ENCODE results near the gene ANKRD44. TPM values are rescaled to one million over a fixed set of nuclear protein-coding genes. Genes with fewer than 3 reads are reported as not detected.

The ANKRD44 gene
- total RNA-seq, 1 experiment from 2014 or later: 7.1 TPM

DNA sequence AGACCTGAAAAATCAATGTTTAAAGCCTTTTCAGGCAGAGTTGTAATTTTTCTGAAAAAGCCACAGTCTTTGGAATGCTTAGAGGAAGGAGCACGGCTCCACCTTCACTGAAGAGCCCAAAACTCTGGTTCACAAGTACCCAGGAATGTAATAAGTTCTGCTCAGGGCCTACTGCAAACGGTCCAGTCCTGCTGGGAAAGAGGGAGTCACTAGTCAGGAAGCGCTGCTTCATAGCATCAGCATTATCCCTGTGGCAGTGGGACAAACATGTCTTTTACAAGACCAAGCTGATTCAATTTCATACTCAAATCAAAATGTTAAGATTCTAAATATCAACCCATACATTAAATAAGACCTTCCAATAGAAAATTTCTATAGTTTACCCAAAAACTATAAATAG lies 231.2 kb downstream of the ANKRD44 start:
- no peaks in the 10 kb centered on the region for H3K27me3 Mint-ChIP-seq (ENCODE audit: unreplicated experiment)
- DNase-seq: no peak
- intact Hi-C loops (cut with micrococcal nuclease; ENCODE audit: unreplicated experiment): no loop called here
- no peaks in the 10 kb centered on the region for H3K36me3 Mint-ChIP-seq (ENCODE audit: insufficient read depth, unreplicated experiment)
- no peaks in the 10 kb centered on the region for H3K9me3 Mint-ChIP-seq (ENCODE audit: low read depth, unreplicated experiment)
- H3K27ac Mint-ChIP-seq (ENCODE audit: unreplicated experiment): no peak overlapping the region
- no TSS peak for BruUV-seq (replicated peaks)
- no peak overlapping the region for H3K4me3 Mint-ChIP-seq (ENCODE audit: low read depth, unreplicated experiment)
- no peaks in the 10 kb centered on the region for H3K4me1 Mint-ChIP-seq (ENCODE audit: low read depth, unreplicated experiment)
- CTCF ChIA-PET: interaction anchor here (0.6 kb wide), 1 partner anchor 243 kb away, joined by 3 read pairs; no protein-coding TSS in a partner anchor
- TF ChIP-seq, protein P1, sequence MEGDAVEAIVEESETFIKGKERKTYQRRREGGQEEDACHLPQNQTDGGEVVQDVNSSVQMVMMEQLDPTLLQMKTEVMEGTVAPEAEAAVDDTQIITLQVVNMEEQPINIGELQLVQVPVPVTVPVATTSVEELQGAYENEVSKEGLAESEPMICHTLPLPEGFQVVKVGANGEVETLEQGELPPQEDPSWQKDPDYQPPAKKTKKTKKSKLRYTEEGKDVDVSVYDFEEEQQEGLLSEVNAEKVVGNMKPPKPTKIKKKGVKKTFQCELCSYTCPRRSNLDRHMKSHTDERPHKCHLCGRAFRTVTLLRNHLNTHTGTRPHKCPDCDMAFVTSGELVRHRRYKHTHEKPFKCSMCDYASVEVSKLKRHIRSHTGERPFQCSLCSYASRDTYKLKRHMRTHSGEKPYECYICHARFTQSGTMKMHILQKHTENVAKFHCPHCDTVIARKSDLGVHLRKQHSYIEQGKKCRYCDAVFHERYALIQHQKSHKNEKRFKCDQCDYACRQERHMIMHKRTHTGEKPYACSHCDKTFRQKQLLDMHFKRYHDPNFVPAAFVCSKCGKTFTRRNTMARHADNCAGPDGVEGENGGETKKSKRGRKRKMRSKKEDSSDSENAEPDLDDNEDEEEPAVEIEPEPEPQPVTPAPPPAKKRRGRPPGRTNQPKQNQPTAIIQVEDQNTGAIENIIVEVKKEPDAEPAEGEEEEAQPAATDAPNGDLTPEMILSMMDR (IDR thresholded peaks at IDR 0.05; ENCODE audit: unreplicated experiment): no peak

DNA sequence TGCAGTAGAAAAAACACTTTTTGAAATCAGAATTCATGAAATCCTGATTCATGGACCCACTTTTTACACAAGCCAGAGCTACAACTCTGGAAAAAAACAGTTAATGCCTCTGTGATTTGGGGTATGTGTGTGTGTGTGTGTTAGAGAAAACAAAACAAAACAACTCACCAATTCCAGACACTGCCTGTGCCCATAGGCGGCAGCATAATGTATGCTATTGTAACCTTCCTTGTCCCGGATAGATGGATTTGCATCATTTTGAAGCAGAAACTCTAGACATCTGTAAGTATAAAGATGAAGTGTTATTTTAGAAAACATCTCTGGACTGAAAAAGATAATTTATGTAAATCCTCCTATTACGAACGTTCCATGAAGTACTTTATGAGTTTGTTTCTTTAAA lies 232.0 kb downstream of the ANKRD44 start:
- no TSS peak for BruUV-seq (replicated peaks)
- H3K27me3 Mint-ChIP-seq (ENCODE audit: unreplicated experiment): no peaks in the 10 kb centered on the region
- H3K36me3 Mint-ChIP-seq (ENCODE audit: insufficient read depth, unreplicated experiment): no peaks in the 10 kb centered on the region
- no peak overlapping the region for H3K27ac Mint-ChIP-seq (ENCODE audit: unreplicated experiment)
- TF ChIP-seq, protein P1 (IDR thresholded peaks at IDR 0.05; ENCODE audit: unreplicated experiment): no peak
- intact Hi-C loops (cut with micrococcal nuclease; ENCODE audit: unreplicated experiment): no loop called here
- H3K9me3 Mint-ChIP-seq (ENCODE audit: low read depth, unreplicated experiment): no peaks in the 10 kb centered on the region
- H3K4me3 Mint-ChIP-seq (ENCODE audit: low read depth, unreplicated experiment): no peak overlapping the region
- no peak for DNase-seq
- CTCF ChIA-PET: no interaction called here
- H3K4me1 Mint-ChIP-seq (ENCODE audit: low read depth, unreplicated experiment): peaks cover under 1% of the 10 kb centered on the region

GRCh38 chr2:197077336-197077735 lies 233.2 kb downstream of the ANKRD44 start:
- Mint-ChIP-seq H3K4me3 (ENCODE audit: low read depth, unreplicated experiment) (no peak overlapping the region), H3K27ac (ENCODE audit: unreplicated experiment) (no peak overlapping the region), H3K36me3 (ENCODE audit: insufficient read depth, unreplicated experiment) (no peaks in the 10 kb centered on the region), H3K27me3 (ENCODE audit: unreplicated experiment) (no peaks in the 10 kb centered on the region), H3K9me3 (ENCODE audit: low read depth, unreplicated experiment) (no peaks in the 10 kb centered on the region), H3K4me1 (ENCODE audit: low read depth, unreplicated experiment) (peaks cover 11% of the 10 kb centered on the region)
- CTCF ChIA-PET: no interaction called here
- no peak for DNase-seq
- TF ChIP-seq, protein P1 (IDR thresholded peaks at IDR 0.05; ENCODE audit: unreplicated experiment): no peak
- BruUV-seq (replicated peaks): no TSS peak
- intact Hi-C loops (cut with micrococcal nuclease; ENCODE audit: unreplicated experiment): no loop called here

DNA sequence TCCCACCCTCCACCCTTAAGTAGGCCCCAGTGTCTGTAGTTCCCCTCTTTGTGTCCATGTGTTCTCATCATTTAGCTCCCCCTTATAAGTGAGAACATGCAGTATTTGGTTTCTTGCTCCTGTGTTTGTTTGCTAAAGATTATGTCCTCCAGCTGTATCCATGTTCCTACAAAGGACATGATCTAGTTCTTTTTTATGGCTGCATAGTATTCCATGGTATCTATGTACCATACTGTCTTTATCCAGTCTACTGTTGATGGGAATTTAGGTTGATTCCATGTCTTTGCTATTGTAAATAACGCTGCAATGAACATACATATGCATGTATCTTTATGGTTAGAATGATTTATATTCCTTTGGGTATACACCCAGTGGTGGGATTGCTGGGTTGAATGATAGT lies 233.9 kb downstream of the ANKRD44 start:
- intact Hi-C loops (cut with micrococcal nuclease; ENCODE audit: unreplicated experiment): no loop called here
- TF ChIP-seq, protein P1 (IDR thresholded peaks at IDR 0.05; ENCODE audit: unreplicated experiment): no peak
- Mint-ChIP-seq H3K36me3 (ENCODE audit: insufficient read depth, unreplicated experiment) (no peaks in the 10 kb centered on the region), H3K4me1 (ENCODE audit: low read depth, unreplicated experiment) (peaks cover 11% of the 10 kb centered on the region), H3K27ac (ENCODE audit: unreplicated experiment) (no peak overlapping the region), H3K4me3 (ENCODE audit: low read depth, unreplicated experiment) (no peak overlapping the region), H3K9me3 (ENCODE audit: low read depth, unreplicated experiment) (no peaks in the 10 kb centered on the region), H3K27me3 (ENCODE audit: unreplicated experiment) (no peaks in the 10 kb centered on the region)
- BruUV-seq (replicated peaks): no TSS peak
- no peak for DNase-seq
- CTCF ChIA-PET: interaction anchor here (1.7 kb wide), 1 partner anchor 92 kb away, joined by 4 read pairs; no protein-coding TSS in a partner anchor

Measured in Calu3 (cell line).